Astrocyte (in vitro differentiated cells and primary cell): ENCODE data around the gene PLEKHA5.

Experiments
- CTCF ChIP-seq: IDR thresholded peaks from 2 replicates; pipeline ENCODE4 v1.5.1; 2011; ENCODE audit warnings: low read depth, mild to moderate bottlenecking, inconsistent platforms, low read length, moderate library complexity; ENCODE audit not compliant: insufficient read depth
- EZH2 ChIP-seq: IDR thresholded peaks from 2 replicates; pipeline ENCODE4 v1.6.1; 2012; ENCODE audit warnings: mild to moderate bottlenecking, low read length, inconsistent platforms; ENCODE audit not compliant: insufficient read depth

- TF ChIP-seq CTCF (no peak), EZH2 (no peak)
These were observed 252.6 kb downstream of the PLEKHA5 start for GRCh38 chr12:19382111-19382526.
